ENCODE data around the gene TMEM273. TPM values are rescaled to one million over a fixed set of nuclear protein-coding genes. Genes with fewer than 3 reads are reported as not detected.

TMEM273 gene
- polyA plus RNA-seq, 1 donor (not counting 4 experiments of a cell fraction or from before 2014, with no cell fraction given) = not detected

DNA sequence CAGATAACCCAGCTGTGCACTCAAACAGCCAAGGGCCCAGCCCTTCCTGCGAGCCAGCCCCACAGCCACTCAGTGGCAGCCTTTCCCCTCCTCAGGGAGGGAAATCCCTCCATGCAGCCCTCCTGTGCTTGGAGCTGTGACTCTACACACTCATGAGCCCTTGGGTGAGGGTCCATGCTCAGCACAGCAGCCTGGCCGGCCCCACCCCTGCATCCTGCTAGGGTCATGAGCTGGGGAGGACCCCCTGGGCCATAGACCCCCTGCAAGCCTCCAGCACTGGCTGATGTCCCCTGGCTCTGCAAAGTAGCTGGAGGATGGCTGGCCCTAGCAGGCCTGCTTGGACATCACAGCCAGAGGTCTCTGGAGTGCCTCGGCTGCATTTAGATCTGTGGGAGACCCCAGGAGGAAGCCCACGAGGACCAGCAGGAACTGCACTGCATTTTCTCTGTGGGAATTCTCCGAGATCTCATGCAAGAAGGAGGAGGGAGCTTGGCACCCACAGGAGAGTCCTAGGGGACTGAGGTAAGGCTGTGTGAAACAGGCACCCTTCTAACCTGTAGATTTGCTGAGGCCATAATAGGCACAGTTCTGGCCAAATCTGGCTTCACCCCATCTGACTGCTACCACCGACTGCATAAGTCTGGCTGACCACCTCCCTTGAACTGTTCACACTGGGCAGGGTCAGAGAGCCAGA, 17.4 kb downstream of the TMEM273 start:
- TF ChIP-seq, protein P1, sequence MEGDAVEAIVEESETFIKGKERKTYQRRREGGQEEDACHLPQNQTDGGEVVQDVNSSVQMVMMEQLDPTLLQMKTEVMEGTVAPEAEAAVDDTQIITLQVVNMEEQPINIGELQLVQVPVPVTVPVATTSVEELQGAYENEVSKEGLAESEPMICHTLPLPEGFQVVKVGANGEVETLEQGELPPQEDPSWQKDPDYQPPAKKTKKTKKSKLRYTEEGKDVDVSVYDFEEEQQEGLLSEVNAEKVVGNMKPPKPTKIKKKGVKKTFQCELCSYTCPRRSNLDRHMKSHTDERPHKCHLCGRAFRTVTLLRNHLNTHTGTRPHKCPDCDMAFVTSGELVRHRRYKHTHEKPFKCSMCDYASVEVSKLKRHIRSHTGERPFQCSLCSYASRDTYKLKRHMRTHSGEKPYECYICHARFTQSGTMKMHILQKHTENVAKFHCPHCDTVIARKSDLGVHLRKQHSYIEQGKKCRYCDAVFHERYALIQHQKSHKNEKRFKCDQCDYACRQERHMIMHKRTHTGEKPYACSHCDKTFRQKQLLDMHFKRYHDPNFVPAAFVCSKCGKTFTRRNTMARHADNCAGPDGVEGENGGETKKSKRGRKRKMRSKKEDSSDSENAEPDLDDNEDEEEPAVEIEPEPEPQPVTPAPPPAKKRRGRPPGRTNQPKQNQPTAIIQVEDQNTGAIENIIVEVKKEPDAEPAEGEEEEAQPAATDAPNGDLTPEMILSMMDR (optimal IDR thresholded peaks at IDR 0.05 in 1 of 3, IDR thresholded peaks at IDR 0.05 in 1 of 3, conservative IDR thresholded peaks at IDR 0.05 in 1 of 3; ENCODE audit: extremely low read depth in 1 of 3, insufficient read depth in 2 of 3, low read length in 3 of 3) = no peak
- no peak for TF ChIP-seq EZH2 (IDR thresholded peaks at IDR 0.05; ENCODE audit: low read length)
- no peak for FAIRE-seq
- dilution Hi-C loops (cut with MboI; ENCODE audit: extremely low pct_ligation_motif_present, low sequenced_read_pairs) = no loop called here

DNA sequence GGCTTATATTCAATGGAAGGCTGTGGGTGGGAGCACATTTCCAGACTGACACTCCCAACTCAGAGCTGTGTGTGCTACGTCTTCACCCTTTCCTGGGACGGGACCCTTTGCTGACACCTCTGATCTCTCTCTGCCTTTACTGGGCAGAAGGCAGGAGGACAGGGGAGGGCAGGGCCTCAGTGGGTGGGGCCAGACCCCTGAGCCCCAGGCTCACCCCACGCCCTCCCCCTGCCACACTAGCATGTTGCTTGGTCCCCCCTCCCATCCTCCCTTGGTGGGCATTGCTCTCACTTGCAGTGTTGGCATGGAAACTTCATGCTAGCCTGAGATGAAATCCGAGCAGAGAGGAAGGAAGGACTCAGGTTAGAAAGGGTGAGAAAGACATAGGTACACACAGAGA, 18.4 kb downstream of the TMEM273 start:
- Histone ChIP-seq H2AFZ (ENCODE audit: control insufficient read depth, low read length) (no peak overlapping the region), H3K36me3 (ENCODE audit: control insufficient read depth in 2 of 2, extremely low read depth in 1 of 2, insufficient read depth in 2 of 2, low read length in 2 of 2) (no peaks in the 10 kb centered on the region), H3K9me1 (ENCODE audit: control insufficient read depth, extremely low read depth, insufficient read depth, low read length) (no peaks in the 10 kb centered on the region), H3K4me1 (ENCODE audit: control insufficient read depth, extremely low read depth, insufficient read depth, low read length) (no peaks in the 10 kb centered on the region), H3K27me3 (ENCODE audit: control insufficient read depth, extremely low read depth, insufficient read depth, low read length) (no peaks in the 10 kb centered on the region), H3K9me3 (ENCODE audit: control insufficient read depth, low read depth, low read length) (no peaks in the 10 kb centered on the region), H3K4me3 (ENCODE audit: control insufficient read depth in 2 of 3, extremely low read depth in 1 of 3, insufficient read depth in 2 of 3, low read depth in 1 of 3, low read length in 3 of 3) (no peak overlapping the region), H4K20me1 (ENCODE audit: control insufficient read depth, extremely low read depth, insufficient read depth, low read length) (no peaks in the 10 kb centered on the region), H3K27ac (ENCODE audit: control insufficient read depth, insufficient read depth, low read length) (no peak overlapping the region), H3K9ac (ENCODE audit: control insufficient read depth, extremely low read depth, insufficient read depth, low read length) (no peak overlapping the region), H3K79me2 (ENCODE audit: control insufficient read depth, insufficient read depth, low read length) (no peaks in the 10 kb centered on the region), H3K4me2 (ENCODE audit: control insufficient read depth, extremely low read depth, insufficient read depth, low read depth, low read length) (no peak overlapping the region)
- dilution Hi-C loops (cut with MboI; ENCODE audit: extremely low pct_ligation_motif_present, low sequenced_read_pairs) = no loop called here
- FAIRE-seq = no peak
- no peak for TF ChIP-seq EZH2 (IDR thresholded peaks at IDR 0.05; ENCODE audit: low read length)
- TF ChIP-seq, protein P1 (optimal IDR thresholded peaks at IDR 0.05 in 1 of 3, IDR thresholded peaks at IDR 0.05 in 1 of 3, conservative IDR thresholded peaks at IDR 0.05 in 1 of 3; ENCODE audit: extremely low read depth in 1 of 3, insufficient read depth in 2 of 3, low read length in 3 of 3) = no peak
- DNase-seq (ENCODE audit: low read depth, low spot score) = no peak

More for the DNA sequence above, 17.4 kb downstream of the TMEM273 start:
- no peak for DNase-seq (ENCODE audit: low read depth, low spot score)
- H3K27ac ChIP-seq (ENCODE audit: control insufficient read depth, insufficient read depth, low read length) = no peak overlapping the region
- no peaks in the 10 kb centered on the region for H4K20me1 ChIP-seq (ENCODE audit: control insufficient read depth, extremely low read depth, insufficient read depth, low read length)
- H3K4me2 ChIP-seq (ENCODE audit: control insufficient read depth, extremely low read depth, insufficient read depth, low read depth, low read length) = no peak overlapping the region
- no peaks in the 10 kb centered on the region for H3K9me1 ChIP-seq (ENCODE audit: control insufficient read depth, extremely low read depth, insufficient read depth, low read length)
- no peaks in the 10 kb centered on the region for H3K9me3 ChIP-seq (ENCODE audit: control insufficient read depth, low read depth, low read length)
- no peaks in the 10 kb centered on the region for H3K4me1 ChIP-seq (ENCODE audit: control insufficient read depth, extremely low read depth, insufficient read depth, low read length)
- H2AFZ ChIP-seq (ENCODE audit: control insufficient read depth, low read length) = no peak overlapping the region
- no peak overlapping the region for H3K9ac ChIP-seq (ENCODE audit: control insufficient read depth, extremely low read depth, insufficient read depth, low read length)
- H3K79me2 ChIP-seq (ENCODE audit: control insufficient read depth, insufficient read depth, low read length) = no peaks in the 10 kb centered on the region
- H3K4me3 ChIP-seq (ENCODE audit: control insufficient read depth in 2 of 3, extremely low read depth in 1 of 3, insufficient read depth in 2 of 3, low read depth in 1 of 3, low read length in 3 of 3) = no peak overlapping the region
- H3K27me3 ChIP-seq (ENCODE audit: control insufficient read depth, extremely low read depth, insufficient read depth, low read length) = no peaks in the 10 kb centered on the region
- no peaks in the 10 kb centered on the region for H3K36me3 ChIP-seq (ENCODE audit: control insufficient read depth in 2 of 2, extremely low read depth in 1 of 2, insufficient read depth in 2 of 2, low read length in 2 of 2)

Data from keratinocyte (primary cell).